Urinary bladder (tissue), 4 donors: ENCODE data around the gene SLC1A2. TPM values are rescaled to one million over a fixed set of nuclear protein-coding genes. Genes with fewer than 3 reads are reported as not detected.

ENCODE experiments used
- DNase-seq: peaks from one replicate; pipeline ENCODE4 v3.0.0-alpha.2; 2015; ENCODE audit errors: extremely low spot score
- H3K27ac ChIP-seq: one replicate; pipeline ENCODE4 v1.5.1; 2013; ENCODE audit warnings: low read depth, mild to moderate bottlenecking, moderate library complexity
- H3K36me3 ChIP-seq: one replicate; pipeline ENCODE4 v1.6.1; 2013; ENCODE audit warnings: mild to moderate bottlenecking, moderate library complexity; ENCODE audit not compliant: insufficient read depth
- H3K4me1 ChIP-seq: one replicate; pipeline ENCODE4 v1.6.1; 2013; ENCODE audit warnings: mild to moderate bottlenecking, moderate library complexity; ENCODE audit not compliant: insufficient read depth
- H3K4me3 ChIP-seq: one replicate; pipeline ENCODE4 v1.5.1; 2013; ENCODE audit warnings: low read depth, low read length
- WGBS: extraction: QIAGEN DNeasy Blood & Tissue Kit; methylation state at CpG from one replicate; pipeline ENCODE4 v1.1.7; 2013; 5-methylcytosine and 5-hydroxymethylcytosine counted together
- polyA plus RNA-seq: library from polyadenylated mRNA; stranded (reverse); fragments of 200-250 nt; gene quantifications from one replicate; pipeline ENCODE4 v1.2.3, GENCODE V29; 2013
- total RNA-seq: library from RNA; depleted of rRNA; stranded (reverse); fragments of >200 nt; gene quantifications from one replicate; pipeline ENCODE4 v1.2.3, GENCODE V29; 2014
- donor health status: healthy with polysubstance abuse.
- donor health status: healthy.

The SLC1A2 gene
- total and polyA plus RNA-seq, 2 donors = 0.44 to 17.9 TPM

GRCh38 chr11:35257281-35257680 lies 162.1 kb downstream of the SLC1A2 start:
- no peaks in the 10 kb centered on the region for H3K4me1 ChIP-seq
- no peaks in the 10 kb centered on the region for H3K36me3 ChIP-seq
- 53% methylated on average over 2 of the region's 2 CpGs for WGBS
- no peak overlapping the region for H3K27ac ChIP-seq
- no peak overlapping the region for H3K4me3 ChIP-seq
- no peak for DNase-seq

GRCh38 chr11:35256296-35256695 lies 163.1 kb downstream of the SLC1A2 start:
- Histone ChIP-seq H3K27ac (no peak overlapping the region), H3K4me3 (no peak overlapping the region), H3K36me3 (no peaks in the 10 kb centered on the region), H3K4me1 (no peaks in the 10 kb centered on the region)
- DNase-seq = no peak

GRCh38 chr11:35255514-35255913 lies 163.8 kb downstream of the SLC1A2 start:
- H3K4me1 ChIP-seq = no peaks in the 10 kb centered on the region
- DNase-seq = no peak
- no peak overlapping the region for H3K27ac ChIP-seq
- WGBS = 87% methylated on average over 2 of the region's 2 CpGs
- no peak overlapping the region for H3K4me3 ChIP-seq
- no peaks in the 10 kb centered on the region for H3K36me3 ChIP-seq

- no peak for DNase-seq
- Histone ChIP-seq H3K27ac (no peak overlapping the region), H3K36me3 (no peaks in the 10 kb centered on the region), H3K4me3 (no peak overlapping the region), H3K4me1 (no peaks in the 10 kb centered on the region)
Measured at GRCh38 chr11:35253237-35253636, 166.1 kb downstream of the SLC1A2 start.

- Histone ChIP-seq H3K4me3 (no peak overlapping the region), H3K27ac (no peak overlapping the region), H3K36me3 (no peaks in the 10 kb centered on the region), H3K4me1 (no peaks in the 10 kb centered on the region)
- no peak for DNase-seq
Measured at GRCh38 chr11:35250621-35251020, 168.7 kb downstream of the SLC1A2 start.

- no peak overlapping the region for H3K27ac ChIP-seq
Measured at GRCh38 chr11:35250192-35250591, 169.2 kb downstream of the SLC1A2 start.

GRCh38 chr11:35248558-35249323 lies 170.6 kb downstream of the SLC1A2 start:
- H3K36me3 ChIP-seq = no peaks in the 10 kb centered on the region
- WGBS = 58% methylated on average over 4 of the region's 4 CpGs
- H3K4me3 ChIP-seq = no peak overlapping the region
- no peaks in the 10 kb centered on the region for H3K4me1 ChIP-seq
- H3K27ac ChIP-seq = no peak overlapping the region
- no peak for DNase-seq

More at GRCh38 chr11:35250192-35250591, 169.2 kb downstream of the SLC1A2 start:
- Histone ChIP-seq H3K4me3 (no peak overlapping the region), H3K36me3 (no peaks in the 10 kb centered on the region), H3K4me1 (no peaks in the 10 kb centered on the region)
- no peak for DNase-seq
- 94% methylated on average over 4 of the region's 4 CpGs for WGBS

GRCh38 chr11:35247863-35248262 lies 171.5 kb downstream of the SLC1A2 start:
- H3K27ac ChIP-seq = no peak overlapping the region

GRCh38 chr11:35247428-35247827 lies 171.9 kb downstream of the SLC1A2 start:
- no peak for DNase-seq
- WGBS = 90% methylated on average over 3 of the region's 3 CpGs
- Histone ChIP-seq H3K36me3 (no peaks in the 10 kb centered on the region), H3K4me3 (no peak overlapping the region), H3K27ac (no peak overlapping the region), H3K4me1 (no peaks in the 10 kb centered on the region)

More at GRCh38 chr11:35247863-35248262, 171.5 kb downstream of the SLC1A2 start:
- DNase-seq = no peak
- Histone ChIP-seq H3K4me1 (no peaks in the 10 kb centered on the region), H3K36me3 (no peaks in the 10 kb centered on the region), H3K4me3 (no peak overlapping the region)
- WGBS = 83% methylated on average over 3 of the region's 3 CpGs

- H3K36me3 ChIP-seq = no peaks in the 10 kb centered on the region
- no peaks in the 10 kb centered on the region for H3K4me1 ChIP-seq
- H3K27ac ChIP-seq = no peak overlapping the region
- H3K4me3 ChIP-seq = no peak overlapping the region
- DNase-seq = no peak
- 20% methylated on average over 2 of the region's 2 CpGs for WGBS
Measured at GRCh38 chr11:35246745-35247144, 172.6 kb downstream of the SLC1A2 start.

- Histone ChIP-seq H3K27ac (no peak overlapping the region), H3K4me3 (no peak overlapping the region), H3K36me3 (no peaks in the 10 kb centered on the region), H3K4me1 (no peaks in the 10 kb centered on the region)
- DNase-seq = no peak
- WGBS = 61% methylated on average over 1 of the region's 1 CpG
Measured at GRCh38 chr11:35245786-35246185, 173.6 kb downstream of the SLC1A2 start.

- Histone ChIP-seq H3K4me3 (no peak overlapping the region), H3K36me3 (no peaks in the 10 kb centered on the region), H3K27ac (no peak overlapping the region), H3K4me1 (no peaks in the 10 kb centered on the region)
- no peak for DNase-seq
- 63% methylated on average over 4 of the region's 4 CpGs for WGBS
Measured at GRCh38 chr11:35245056-35245455, 174.3 kb downstream of the SLC1A2 start.

- no peaks in the 10 kb centered on the region for H3K36me3 ChIP-seq
- no peak overlapping the region for H3K4me3 ChIP-seq
- no peaks in the 10 kb centered on the region for H3K4me1 ChIP-seq
- no peak overlapping the region for H3K27ac ChIP-seq
- 96% methylated on average over 2 of the region's 2 CpGs for WGBS
- DNase-seq = no peak
Measured at GRCh38 chr11:35243774-35244173, 175.6 kb downstream of the SLC1A2 start.

- Histone ChIP-seq H3K27ac (no peak overlapping the region), H3K36me3 (no peaks in the 10 kb centered on the region), H3K4me3 (no peak overlapping the region), H3K4me1 (no peaks in the 10 kb centered on the region)
- WGBS = 89% methylated on average over 3 of the region's 3 CpGs
- no peak for DNase-seq
Measured at GRCh38 chr11:35242412-35243242, 176.7 kb downstream of the SLC1A2 start.
